IPS DF 4.7 (cell line): ENCODE data around the gene SEZ6L.
A peak's percentile ranks its signal among the peaks of the same experiment; 100 is the strongest.

Source experiments
- DNase-seq: peaks from one replicate; pipeline ENCODE4 v3.0.0-alpha.2; 2013; ENCODE audit warnings: low spot score; ENCODE audit errors: extremely low read depth

SEZ6L gene

GRCh38 chr22:26241361-26241760, 72.1 kb downstream of the SEZ6L start:
- no peak for DNase-seq

GRCh38 chr22:26245001-26245400, 75.7 kb downstream of the SEZ6L start:
- no peak for DNase-seq

- no peak for DNase-seq
Observed at GRCh38 chr22:26246552-26246951, 77.3 kb downstream of the SEZ6L start.

- no peak for DNase-seq
Observed at GRCh38 chr22:26251869-26252268, 82.6 kb downstream of the SEZ6L start.

- peak; percentile 46 for DNase-seq
Observed at GRCh38 chr22:26259510-26259909, 90.2 kb downstream of the SEZ6L start.

DNA sequence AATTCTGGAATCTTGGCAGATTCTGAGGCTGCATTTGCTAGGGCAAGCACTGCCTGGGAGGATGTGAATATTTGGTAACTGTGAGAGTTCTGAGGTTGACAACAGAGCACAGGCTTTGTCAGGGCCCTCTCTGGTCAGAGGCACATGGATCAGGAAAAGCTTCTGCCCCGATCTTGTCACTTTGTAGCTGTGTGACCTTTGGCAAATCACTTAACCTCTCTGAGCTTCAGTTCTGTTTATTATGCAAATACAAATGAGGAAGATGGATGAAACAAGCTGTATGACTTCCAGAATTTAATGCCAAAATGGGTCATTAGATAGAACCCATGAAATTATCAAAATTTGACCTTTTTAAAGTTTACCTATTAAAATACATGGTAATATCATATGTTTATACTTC, 94.9 kb downstream of the SEZ6L start:
- no peak for DNase-seq

GRCh38 chr22:26265281-26265680, 96.0 kb downstream of the SEZ6L start:
- no peak for DNase-seq

DNA sequence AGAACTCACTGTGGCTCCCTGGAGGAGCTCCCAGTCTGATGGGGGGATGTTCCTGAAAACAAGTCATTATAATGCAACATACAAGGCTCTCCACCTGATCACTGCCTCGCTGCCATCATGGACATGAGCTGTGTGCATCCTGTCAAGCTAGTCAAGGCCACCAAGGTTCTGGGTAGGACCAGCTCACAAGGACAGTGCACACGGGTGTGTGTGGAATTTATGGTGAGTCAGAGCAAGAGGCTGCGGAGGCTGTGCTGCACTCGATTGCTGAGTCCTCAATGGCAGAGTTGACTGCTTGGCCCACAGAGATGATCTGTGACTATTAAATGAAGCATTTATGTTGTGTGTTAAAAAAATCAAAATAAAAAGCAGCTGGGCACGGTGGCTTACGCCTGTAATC, 96.6 kb downstream of the SEZ6L start:
- no peak for DNase-seq

GRCh38 chr22:26267856-26268255, 98.6 kb downstream of the SEZ6L start:
- DNase-seq = no peak

DNA sequence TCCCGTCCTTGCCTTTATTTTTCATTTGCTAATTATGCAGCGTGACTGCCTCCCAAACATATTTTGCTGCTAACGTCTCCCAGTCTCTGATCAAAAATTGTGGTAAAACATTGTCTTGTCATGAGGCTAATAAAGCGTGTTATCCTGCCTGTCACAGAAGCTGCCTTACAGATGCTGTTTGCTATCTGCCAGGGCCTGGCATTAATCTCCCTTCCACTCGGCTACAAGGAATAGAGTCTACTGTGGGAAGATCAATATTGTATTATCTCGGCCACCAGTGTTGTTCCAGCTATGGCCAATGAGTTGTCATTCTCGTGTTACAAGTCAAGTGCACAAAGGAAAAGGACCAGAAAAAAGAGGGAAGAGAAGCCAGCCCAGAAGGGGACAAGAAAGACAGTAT, 100.3 kb downstream of the SEZ6L start:
- DNase-seq = no peak

DNA sequence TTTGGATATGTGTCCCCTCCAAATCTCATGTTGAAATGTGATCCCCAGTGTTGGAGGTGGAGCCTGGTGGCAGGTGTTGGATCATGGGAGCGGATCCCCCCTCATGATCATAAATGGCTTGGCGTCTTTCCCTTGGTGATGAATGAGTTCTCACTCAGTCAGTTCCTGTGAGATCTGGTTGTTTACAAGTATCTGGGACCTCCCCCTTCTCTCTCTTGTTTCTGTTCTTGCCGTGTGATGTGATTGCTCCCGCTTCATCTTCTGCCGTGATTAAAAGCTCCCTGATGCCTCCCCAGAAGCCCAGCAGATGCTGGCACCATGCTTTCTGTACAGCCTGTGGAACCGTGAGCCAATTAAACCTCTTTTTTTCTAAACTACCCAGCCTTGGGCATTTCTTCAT, 102.2 kb downstream of the SEZ6L start:
- no peak for DNase-seq

DNA sequence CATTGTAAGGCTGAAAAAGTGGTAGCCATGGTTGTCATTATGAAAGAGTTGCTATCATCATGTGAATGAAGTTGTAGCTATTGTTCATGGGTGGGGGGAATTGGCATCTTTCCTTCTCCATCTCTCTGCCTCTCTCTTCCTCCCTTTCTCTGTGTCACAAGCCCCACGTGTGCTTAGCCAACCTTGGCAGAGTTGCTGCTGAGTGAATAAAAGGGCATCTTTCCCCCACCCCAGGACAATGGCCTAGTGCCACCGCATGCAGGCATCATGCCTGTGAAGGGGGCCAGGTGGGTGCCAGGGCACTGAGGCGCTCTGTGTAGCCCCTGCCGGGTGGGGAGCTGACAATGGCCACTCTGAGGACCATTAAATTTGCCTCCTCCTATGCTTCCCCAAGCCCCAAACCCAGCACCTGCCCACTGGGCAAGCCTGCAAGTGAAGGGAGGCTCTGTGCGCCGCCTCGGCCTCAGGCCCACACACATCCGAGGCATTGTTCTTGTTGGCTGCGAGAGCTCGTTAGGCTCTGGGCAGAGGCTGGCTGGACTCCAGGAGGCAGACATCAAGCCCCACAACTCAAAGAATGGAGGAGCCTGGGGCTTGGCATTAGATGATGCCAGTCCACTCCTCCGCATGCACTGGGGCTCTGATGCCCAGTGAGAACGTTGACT, 103.9 kb downstream of the SEZ6L start:
- DNase-seq = no peak

GRCh38 chr22:26276529-26277160, 107.4 kb downstream of the SEZ6L start:
- DNase-seq = no peak

- DNase-seq = no peak
Observed at GRCh38 chr22:26281941-26282340, 112.7 kb downstream of the SEZ6L start.

GRCh38 chr22:26283330-26283729, 114.1 kb downstream of the SEZ6L start:
- DNase-seq = no peak

GRCh38 chr22:26285632-26286031, 116.4 kb downstream of the SEZ6L start:
- DNase-seq = no peak

DNA sequence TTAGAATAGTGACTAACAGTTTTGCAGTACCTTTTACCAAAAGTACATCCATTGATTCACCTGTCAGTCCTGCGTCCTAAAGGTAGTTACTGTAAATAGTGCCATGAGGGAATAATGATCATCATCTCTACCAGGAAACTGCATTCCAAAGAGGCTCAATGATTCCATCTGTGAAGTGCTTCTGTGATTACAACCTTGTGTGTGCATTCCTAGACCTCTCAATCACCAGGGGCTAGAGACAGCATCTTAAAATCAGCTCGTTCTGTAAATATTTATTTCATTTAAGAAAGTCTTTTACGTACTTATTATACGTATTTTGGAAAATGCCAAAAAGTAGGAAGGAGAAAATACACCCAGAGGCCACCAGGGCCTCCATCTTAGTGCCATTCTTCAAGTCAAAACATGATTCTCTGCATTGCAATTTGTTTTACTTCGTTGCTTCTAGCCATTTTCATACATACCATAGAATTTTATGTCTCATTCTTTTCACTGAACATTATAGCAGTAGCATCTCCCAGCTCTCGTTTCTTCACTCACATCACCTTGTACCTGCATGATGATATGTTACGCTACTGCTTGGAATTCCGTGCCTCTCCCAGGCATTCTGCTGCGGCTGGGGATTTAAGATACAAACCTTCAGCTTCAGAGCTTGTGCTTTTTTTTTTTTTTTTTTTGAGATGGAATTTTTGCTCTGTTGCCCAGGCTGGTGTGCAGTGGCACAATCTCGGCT, 117.0 kb downstream of the SEZ6L start:
- DNase-seq = no peak

GRCh38 chr22:26287382-26288225, 118.3 kb downstream of the SEZ6L start:
- no peak for DNase-seq

- no peak for DNase-seq
Observed at GRCh38 chr22:26289611-26290101, 120.4 kb downstream of the SEZ6L start.

DNA sequence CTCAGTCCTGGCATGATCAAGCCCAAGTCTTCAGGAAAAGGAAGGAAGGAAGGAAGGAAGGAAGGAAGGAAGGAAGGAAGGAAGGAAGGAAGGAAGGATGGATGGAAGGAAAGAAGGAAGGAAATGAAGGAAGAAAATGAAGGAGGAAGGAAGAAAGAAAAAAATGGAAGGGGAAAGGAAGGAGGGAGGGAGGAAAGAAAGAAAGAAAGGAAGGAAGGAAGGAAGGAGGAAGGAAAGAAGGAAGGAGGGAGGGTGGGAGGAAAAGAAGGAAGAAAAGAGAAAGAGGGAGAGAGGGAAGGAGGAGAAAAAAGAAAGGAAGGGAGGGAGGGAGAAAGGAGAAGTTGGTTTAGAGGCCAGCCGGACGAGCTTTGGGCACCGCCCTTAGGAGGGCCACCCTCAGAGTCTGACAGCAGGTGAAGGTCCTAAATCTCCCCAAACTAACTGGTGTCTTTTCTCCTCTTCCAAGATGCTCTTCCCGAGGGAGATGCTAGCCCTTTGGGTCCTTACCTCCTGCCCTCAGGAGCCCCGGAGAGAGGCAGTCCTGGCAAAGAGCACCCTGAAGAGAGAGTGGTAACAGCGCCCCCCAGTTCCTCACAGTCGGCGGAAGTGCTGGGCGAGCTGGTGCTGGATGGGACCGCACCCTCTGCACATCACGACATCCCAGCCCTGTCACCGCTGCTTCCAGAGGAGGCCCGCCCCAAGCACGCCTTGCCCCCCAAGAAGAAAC, 122.8 kb downstream of the SEZ6L start:
- no peak for DNase-seq

- no peak for DNase-seq
Observed at GRCh38 chr22:26292667-26292995, 123.4 kb downstream of the SEZ6L start.
